Stimulated activated CD4-positive, alpha-beta T cell treated with anti-CD3 and anti-CD28 coated beads, Interleukin-1b, Interleukin-23, amount 100 ng/mL, for 24 hours (primary cell): ENCODE results near the gene CDK18.
"Not testable (repeated sequence)": the region's sequence is repeated elsewhere in the genome, so short reads cannot be mapped to it uniquely, and the experiment has no call there.

Experiments used
- DNase-seq, 4 experiments: peaks; one replicate each; pipeline ENCODE4 v3.0.0-alpha.2; 2020; ENCODE audit warnings: low read depth in 4 of 4, low spot score in 1 of 4

CDK18 gene

DNA sequence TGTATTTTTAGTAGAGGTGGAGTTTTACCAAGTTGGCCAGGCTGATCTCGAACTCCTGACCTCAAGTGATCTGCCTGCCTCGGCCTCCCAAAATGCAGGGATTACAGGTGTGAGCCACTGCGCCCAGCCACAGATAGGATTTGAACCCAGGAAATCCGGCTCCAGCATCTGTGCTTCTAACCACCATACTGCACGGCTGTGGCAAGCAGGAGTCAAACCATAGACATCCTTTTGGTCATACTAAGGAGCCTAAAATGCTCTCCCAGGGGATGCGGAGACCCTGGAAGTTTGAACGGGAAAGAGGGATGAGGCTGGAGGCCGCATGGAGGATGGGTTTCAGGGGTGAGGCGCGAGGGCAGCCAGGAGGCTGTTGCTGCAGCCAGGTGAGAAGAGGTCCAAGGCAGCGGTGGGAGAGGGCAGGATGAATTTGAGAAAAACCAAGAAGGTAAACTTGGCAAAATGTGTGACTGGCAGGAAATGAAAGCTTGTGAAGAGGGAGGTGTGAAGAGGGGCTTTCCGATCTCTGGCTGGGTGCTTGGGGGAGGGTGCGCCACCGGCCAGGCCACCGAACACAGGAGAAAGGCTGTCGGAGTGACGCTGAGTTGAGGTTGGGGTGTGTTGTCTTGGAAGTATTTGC, 24.0 kb upstream of the CDK18 start:
- peak in 2 of 4 experiments; percentile 21 to 36 for DNase-seq

DNA sequence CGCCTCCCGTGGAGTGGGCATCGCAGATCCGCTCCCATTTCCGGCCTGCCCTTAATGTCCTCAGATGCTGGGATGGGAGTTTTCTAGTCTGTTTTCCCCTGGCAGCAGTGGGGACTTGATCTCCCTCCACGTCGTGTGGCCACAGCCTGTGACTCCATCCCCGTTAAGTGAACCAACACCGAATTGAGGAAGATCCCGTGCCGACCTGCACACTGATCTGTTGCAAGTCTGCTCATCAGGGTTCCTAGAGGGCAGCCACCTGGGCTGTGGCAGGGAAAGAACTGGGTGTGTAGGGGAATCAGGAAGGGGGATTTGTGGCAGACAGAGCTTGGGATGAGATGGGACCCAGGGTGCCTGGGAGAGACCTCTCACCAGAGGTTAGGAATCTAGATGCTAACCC, 23.3 kb upstream of the CDK18 start:
- DNase-seq, result no peak

DNA sequence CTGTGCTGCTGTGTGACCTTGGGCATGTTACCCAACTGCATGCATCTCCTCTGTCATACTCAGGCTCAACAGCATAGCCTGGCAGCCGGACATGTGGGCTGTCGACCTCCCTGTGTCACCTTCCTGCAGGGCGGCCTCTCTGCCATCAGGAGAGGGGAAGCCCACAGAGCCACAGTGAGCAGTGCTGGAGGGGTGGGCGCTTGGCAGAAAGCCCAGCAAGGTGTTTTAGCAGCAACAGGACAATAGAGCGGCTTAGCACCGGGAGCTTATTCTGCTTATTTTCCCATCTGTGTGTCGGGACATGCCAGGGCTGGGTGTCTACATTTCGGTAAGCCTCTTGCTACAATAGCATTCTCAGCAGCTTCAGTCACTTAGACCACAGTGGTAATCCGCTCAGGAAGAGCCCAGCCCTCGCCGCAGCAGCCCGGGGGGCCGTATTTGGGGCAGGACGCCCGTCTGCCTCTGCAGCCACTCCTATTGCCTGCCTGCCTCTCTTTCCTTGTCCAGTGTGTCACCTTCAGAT, 22.8 kb upstream of the CDK18 start:
- DNase-seq, result no peak

DNA sequence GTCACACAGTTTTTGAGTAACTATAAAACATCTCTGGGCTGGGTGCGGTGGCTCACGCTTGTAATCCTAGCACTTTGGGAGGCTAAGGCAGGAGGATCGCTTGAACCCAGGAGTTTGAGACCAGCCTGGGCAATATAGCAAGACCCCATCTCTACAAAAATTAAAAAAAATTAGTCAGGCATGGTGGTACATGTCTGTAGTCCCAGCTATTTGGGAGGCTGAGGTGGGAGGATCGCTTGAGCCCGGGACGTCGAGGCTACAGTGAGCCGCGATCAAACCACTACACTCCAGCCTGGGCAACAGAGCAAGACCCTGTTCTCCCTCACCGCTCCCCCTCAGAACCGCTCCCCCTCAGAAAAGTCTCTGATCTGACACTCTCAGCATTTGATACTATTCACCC, 21.9 kb upstream of the CDK18 start:
- DNase-seq, result not testable (repeated sequence)

DNA sequence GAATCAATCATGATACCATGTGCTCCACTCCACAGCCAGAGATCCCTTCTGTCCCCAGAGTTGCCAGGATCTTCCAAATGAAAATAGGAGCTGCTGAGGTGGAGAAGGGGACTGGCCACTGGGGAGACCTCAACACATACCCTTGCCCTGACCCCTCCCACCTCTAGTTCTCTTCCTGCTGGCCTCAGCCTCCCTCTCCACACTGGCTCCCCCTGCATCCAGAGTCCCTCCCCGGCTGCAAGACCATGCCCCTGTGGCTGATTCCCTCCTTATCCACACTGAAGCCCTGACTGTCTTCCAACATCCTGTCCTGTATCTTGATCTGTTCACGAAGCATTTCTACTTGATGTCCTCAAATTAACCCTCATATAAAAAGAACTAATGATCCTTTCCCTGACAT, 21.1 kb upstream of the CDK18 start:
- DNase-seq, result no peak

DNA sequence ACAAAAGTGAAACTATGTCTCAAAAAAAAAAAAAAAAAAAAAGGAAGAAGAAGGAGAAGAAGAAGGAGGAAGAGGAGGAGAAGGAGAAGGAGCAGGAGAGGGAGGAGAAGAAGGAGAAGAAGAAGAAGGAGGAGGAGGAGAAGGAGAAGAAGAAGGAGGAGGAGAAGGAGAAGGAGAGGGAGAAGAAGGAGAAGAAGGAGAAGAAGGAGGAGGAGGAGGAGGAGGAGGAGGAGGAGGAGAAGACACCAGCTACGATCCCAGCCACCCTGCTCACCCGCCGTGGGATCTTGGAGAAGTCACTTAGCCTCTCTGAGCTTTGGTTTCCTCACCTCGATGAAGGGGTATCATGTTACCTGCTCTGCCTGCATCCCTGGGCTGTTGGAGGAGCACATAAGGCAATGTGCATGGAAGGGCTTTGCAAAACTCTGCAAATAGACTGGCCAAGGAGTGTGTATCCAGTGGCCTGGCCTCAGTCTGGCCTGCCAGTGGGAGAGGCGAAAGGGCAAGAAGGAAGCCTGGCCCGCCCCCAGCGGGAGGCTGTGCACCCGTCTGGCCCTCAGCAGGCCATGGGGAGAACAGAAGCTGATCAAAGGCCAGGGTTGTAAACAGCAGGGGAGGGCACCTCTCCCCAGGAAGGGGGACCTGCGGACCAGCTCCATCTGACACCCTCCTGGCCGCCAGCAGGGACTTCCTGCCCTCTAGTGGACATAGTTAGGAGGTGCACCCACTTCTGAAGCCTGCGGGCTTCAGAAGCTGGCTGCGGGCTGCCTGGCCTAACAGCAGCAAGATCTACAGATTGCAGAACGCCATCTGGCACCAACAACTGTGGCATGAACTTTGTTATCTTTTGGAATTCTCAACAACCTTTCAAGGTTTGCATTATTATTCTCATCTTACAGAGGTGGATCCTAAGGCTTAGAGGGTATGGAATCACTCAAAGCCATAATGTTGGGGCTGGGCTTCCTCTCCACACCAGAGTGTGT, 19.2 kb upstream of the CDK18 start:
- peak in 2 of 4 experiments; percentile 42 to 45 for DNase-seq

DNA sequence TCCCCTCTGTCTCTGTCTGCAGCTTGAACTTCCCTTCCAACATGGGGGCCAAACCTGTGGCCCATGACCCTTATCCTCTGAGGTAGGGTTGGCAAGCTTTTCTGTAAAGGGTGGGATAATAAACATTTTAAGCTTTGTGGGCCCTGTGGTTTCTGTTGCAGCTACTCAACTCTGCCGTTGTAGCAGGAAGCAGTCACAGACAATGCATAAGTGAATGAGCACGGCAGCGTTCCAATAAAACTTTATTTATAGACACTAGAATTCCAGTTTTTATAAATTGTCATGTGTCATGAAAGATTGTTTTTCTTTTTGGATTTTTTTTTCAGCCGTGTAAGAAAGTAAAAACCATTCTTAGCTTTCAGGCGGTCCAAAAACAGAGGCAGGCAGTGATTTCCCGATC, 18.2 kb upstream of the CDK18 start:
- DNase-seq, result no peak

DNA sequence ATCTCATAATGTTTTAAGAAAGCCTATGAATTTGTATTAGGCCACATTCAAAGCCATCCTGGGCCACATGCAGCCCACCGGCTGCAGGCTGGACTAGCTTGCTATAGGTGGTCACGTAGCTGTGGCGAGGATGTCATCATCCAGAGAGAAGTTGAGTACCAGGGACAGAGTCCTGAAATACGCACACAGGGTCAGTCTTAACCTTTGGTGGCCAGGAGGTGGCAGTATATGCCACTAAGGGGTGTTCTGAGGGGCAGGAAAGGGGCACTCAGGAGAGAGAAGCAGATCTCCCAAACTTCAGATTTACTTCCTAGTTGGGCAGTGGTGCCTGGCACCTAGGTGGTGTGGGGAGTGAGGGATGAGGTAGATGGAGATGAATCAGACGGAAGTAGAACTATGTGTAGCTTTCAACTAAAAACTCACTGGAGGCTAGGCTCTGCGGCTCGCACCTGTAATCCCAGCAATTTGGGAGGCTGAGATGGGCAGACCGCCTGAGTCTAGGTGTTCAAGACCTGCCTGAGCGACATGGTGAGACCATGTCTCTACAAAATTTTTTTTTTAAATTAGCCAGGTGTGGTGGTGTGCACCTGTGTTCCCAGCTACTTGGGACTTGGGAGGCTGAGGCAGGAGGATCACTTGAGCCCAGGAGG, 16.3 kb upstream of the CDK18 start:
- DNase-seq, result peak in 1 of 4 experiments; percentile 37

DNA sequence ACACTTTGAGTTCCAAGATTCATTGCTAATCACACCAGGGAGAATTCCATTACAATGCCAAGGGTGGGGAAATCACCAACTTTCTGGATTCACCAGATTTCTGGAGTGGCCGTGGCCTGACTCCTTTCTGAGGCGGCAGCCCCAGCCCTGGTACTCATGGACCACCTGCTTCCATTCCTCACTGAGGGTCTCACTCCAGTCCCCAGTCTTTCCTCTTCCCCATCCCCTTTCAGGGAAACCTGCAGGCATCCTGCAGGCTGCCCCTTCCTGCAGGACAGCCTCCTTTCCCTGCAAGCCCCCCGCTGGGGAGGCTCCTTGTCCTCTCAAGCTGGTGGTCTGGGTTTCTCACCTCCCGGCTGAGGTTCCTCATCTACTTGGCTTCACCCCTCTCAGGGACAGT, 12.7 kb upstream of the CDK18 start:
- DNase-seq, result no peak

DNA sequence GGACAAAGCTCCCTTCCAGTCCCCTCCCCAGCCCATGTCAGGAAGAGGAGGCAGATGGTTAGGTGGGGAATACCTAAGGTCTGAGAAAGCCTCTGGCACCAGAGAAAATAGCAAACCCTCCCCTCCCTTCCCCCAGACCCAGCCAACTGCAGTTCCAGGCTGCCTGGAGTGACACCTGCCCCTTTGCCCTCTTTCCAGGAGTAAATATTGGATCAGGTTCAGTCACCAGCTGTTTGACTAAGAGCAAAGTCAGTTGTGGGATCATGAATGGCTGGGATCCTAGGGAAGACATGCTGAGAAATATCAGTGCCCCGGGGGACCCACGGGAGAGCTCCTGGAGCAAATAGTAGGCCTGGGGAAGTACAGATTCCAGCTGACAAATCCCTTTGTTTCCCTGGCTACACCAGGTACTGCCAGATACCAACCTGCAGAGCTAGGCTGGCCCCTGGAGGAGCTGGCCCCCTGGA, 12.2 kb upstream of the CDK18 start:
- no peak for DNase-seq

DNA sequence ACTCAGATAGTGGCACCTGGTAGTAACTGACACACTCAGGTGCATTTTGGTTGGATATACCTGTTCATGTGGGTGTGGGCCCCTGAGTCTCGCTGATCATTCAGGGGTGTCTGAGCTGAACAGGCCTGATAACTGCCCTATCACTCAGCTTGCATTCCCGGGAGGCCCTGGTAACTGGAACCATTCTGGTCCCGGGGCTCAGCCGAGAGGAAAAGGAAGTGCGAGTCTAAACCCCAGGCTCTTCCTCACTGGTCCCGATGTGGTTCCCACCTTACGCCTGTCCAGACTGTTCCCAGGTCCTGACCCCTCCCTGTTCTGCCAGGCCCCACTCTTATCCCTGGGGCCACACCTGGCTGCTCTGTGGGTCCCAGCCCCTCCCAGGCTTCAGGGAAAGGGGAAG, 11.7 kb upstream of the CDK18 start:
- no peak for DNase-seq

DNA sequence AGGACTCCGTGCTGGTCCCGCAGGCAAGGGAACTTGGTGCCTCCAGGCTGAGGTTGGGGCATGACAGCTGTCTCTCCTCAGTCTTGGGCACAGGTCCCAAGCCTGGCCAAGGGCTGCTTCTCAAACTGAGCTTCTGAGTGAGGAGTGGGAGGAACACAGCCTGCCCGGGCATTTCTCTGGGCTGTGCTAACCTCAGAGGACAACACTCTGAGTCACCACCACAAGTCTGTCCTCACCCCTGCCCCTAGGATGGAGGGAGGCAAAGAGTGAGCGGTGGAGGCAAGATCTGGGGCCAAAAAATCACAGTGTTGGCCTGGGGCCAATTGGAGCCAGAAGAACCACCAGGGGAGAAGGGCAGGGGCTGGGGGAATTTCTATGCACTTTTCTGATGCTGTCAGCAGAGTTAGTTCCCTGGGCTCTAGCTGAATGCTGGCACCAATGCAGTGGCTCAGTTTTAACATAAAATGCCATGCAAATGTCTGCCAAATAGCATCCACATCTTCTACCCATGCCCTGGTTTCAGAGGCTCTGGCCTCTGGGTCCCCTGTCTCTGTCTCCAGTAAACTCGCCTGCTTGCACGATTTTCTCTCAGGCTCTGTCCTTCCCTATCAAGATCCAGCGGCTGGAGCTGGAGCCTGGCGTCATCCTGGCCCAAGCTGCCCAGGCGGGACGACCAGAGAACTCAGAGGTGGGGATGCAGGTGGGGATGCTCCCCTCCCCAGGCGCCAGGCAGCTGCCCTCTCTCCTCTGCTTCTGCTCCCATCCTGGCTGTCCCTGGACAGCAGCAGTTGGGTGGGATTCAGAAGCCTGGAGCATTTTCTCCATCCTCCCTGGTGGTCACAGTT, 11.0 kb upstream of the CDK18 start:
- DNase-seq, result no peak

DNA sequence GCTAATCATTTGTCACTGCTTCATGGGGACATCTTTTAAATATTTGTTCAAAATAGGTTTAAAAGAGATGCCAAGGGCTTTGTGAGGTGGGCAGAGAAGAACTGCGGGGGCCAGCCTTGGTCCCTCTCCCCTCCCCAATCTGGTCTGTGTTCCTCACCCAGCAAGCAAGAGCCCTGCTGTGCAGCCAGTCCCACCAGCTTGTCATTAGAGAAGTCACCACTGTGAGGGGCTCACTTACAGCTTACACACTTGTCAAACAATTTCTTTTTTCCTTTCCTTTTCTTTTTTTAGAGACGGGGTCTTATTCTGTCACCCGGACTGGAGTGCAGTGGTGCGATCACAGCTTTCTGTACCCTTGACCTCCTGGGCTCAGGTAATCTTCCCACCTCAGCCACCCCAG, 10.4 kb upstream of the CDK18 start:
- no peak for DNase-seq

DNA sequence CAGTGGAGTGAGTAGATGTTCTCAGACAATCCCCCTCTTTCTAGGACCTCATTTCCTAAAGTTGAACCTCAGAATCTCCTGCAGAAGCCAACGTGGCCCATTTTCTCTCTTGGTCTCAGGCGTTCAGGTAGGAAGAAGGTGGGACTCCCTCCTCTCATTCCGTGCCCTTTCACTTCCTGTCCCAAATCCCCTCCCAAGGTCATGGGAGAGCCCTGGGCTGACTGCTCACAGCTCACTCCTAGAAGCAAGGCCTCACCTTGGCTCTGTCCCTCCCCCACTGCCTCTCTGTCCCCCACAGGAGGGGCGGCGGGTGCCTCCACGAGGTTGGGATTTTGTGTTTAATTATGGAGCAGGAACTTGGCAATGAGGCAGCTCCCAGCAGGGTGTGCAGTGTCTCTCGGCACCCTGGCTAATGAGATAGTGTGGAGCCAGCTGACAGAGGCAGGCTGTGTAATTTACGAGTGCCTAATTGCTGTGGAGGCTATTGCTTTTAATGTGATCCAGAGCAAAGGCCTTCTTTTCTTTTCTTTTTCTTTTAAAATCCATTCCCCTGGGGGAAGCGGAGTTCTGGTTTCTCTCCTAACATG, 9.1 kb upstream of the CDK18 start:
- DNase-seq, result no peak

DNA sequence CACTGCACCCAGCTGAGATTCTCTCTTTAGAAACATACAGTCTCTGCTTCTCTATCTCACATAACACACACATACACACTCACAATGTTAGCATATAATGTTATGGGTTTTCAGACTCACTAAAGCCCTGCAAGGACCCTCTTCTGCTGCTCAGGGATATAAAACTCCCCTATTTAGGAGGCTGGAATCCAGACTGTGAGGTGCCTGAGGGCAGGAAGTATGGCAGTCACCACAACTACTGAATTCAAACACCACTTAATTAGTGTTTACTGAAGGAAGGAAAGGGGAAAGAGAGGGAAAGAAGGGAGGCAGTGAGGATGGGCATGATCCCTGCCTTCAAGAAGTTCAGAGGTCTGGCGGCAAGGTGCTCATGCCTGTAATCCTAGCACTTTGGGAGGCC, 7.8 kb upstream of the CDK18 start:
- no peak for DNase-seq

DNA sequence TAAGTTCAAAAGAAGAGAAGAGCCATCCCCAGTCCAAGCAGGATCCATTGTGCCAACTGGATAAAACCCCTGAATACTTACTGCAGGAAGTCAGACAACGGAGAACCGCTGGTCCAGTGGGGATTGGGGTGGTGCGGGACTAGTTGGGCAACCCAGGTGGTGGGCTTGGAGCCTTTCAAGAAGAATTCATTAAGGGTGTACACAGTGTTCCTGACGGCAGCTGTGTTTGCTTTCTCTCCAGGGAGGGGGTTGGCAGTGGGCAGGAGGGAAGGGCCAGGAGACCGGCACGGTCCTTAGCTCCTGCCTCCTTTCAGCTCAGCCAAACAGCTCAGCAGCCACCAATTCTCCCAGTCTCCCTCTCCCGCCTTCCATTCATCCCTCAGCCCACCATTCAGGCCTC, 7.1 kb upstream of the CDK18 start:
- DNase-seq, result no peak

DNA sequence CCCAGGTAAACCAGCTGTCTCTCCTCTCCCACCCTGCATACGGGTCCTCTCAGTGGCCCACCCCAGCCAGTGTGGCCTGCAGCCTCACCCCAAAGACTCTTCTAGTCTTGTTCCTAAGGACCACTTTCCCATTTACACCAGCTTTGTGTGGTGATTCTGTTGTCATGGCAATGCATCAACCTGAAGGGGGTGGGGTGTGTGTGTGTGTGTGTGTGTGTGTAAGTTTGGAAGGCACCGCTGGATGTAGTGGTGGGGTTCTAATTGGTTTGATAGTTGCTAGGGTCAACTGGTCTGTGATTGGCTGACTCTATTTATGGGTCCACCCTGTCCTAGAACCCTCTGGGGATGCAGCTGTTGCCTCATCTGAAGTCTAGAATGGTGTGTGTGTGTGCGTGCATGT, 4.7 kb upstream of the CDK18 start:
- DNase-seq, result no peak

DNA sequence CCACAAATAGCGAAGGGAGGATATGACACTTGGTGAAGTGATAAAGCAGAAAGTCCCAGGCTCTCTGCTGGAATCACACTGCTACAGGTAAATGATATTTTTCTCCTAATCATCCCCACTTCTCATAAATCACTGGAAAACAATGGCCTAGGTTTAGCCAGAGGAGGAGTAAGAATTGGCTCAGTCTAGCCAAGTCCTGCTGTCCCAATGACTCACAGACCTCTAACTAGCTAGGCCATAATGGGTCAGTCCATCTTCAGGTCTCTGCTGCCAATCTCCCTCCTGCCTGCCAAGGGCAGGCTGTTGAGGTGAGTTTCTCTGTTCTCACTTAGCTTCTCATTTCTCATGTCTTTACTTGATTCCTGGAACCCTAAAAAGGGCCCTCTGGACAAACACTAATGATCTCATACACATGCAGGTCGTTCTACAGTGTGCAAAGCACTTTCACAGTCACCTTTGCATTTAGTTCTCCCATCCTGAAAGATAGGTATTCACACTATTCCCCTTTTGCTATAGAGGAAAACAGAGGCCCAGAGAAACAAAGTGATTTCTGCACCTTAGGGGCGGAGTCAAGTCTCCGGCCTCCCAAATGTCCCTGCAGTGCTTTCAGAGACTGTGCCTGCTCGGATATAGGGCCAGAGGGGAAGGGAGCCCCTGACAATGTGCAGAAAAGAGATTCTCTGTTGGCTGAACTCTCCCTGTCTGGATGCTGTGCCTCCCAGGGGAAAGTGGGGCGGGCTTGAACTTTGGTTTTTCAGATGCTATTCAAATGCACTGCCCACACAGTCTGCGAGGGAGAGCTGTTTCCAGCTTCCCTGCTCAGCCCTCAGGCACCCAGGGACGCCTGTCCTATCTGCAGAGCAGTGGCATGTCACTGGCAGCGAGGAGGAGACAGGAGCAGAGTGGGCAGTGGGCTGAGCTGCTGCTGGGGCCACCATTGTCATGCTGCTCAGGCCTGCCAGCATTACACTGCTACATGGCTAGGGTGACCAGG, 3.9 kb upstream of the CDK18 start:
- no peak for DNase-seq

DNA sequence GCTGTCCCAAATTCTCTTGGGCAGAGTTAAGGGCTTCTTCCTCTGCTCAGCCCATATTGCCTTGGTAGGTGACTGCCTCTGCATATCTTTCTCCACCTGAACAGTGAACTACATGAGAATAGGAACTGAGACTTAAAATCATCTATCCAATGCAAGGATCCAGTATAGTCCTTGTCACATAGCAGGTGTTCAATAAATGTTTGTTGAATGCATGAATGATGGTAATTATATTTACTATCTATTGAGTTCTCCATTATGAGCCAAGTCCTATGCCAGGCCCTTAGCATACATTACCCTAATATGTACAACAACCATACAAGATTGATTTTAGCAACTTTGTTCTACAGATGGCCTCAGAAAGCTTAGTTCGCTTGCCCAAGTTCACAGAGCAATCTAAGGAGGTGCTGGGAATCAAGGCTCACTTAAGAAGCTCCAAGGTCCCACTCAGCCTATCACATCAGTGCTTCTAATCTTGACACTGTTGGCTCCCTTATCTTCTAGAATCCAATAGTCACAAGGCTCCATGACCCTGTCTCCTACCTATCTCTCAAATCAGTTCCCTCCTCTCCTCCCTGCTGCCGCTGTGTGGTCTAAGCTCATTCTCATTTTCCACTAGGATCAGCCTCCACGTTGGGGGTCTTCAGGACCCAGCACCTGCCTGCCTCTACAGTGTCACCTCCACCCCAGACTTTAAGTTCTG, 2.2 kb upstream of the CDK18 start:
- DNase-seq, result no peak
